ENCODE measurements around the gene CSF2.

CSF2 gene

GRCh38 chr5:132059043-132059695 lies 14.4 kb upstream of the CSF2 start:
- no peak for TF ChIP-seq POLR2A (IDR thresholded peaks at IDR 0.05; ENCODE audit: low read depth, low read length)
- DNase-seq (ENCODE audit: insufficient read length, low spot score), result no peak
- FAIRE-seq, result no peak

DNA sequence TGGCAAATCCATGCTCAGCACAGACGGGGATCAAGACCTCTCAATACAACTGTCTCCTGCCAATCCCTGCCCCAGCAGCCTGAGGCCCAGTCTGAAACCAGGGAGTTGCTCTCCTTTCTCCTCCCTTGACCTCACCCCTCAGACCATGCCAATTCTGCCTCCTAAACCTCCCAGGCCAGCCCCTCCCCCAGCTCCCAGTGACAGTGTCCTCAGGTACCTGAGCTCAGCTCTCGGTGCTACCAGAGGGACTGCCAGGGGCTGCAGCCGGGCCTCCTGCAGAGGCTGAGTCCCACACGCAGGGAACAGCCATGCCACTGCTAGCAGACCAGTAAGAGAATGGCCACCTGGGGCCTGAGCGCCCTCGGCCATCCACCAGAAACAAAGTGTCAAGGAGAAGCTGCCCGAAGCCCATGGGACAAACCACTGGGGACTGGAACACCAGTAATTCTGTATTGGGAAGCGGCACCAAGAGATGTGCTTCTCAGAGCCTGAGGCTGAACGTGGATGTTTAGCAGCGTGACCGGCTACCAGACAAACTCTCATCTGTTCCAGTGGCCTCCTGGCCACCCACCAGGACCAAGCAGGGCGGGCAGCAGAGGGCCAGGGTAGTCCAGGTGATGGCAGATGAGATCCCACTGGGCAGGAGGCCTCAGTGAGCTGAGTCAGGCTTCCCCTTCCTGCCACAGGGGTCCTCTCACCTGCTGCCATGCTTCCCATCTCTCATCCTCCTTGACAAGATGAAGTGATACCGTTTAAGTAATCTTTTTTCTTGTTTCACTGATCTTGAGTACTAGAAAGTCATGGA lies 13.7 kb upstream of the CSF2 start:
- FAIRE-seq, result no peak
- TF ChIP-seq POLR2A (IDR thresholded peaks at IDR 0.05; ENCODE audit: low read depth, low read length), result no peak
- no peak for DNase-seq (ENCODE audit: insufficient read length, low spot score)

DNA sequence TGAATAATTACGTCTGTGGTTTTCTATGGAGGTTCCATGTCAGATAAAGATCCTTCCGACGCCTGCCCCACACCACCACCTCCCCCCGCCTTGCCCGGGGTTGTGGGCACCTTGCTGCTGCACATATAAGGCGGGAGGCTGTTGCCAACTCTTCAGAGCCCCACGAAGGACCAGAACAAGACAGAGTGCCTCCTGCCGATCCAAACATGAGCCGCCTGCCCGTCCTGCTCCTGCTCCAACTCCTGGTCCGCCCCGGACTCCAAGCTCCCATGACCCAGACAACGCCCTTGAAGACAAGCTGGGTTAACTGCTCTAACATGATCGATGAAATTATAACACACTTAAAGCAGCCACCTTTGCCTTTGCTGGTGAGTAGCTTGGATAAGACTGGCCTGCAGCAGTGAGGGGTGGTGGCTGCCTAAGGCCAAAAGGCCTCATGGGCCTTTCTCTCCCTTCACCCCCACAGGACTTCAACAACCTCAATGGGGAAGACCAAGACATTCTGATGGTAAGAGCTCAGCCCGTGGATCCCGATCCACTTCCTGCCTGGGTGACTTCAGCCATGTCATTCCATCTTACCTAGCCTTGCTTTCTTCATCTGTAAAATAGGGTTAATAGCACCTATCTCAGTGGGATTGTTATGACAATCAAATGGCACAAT lies 13.0 kb upstream of the CSF2 start, which contains the start of gene IL3:
IL3 (plus strand) TSS at position 155 of the 661 bp plus-strand sequence; CDS start at position 207, 52 bp downstream.
- FAIRE-seq (no peak), DNase-seq (ENCODE audit: insufficient read length, low spot score) (no peak)
- no peak for TF ChIP-seq POLR2A (IDR thresholded peaks at IDR 0.05; ENCODE audit: low read depth, low read length)

DNA sequence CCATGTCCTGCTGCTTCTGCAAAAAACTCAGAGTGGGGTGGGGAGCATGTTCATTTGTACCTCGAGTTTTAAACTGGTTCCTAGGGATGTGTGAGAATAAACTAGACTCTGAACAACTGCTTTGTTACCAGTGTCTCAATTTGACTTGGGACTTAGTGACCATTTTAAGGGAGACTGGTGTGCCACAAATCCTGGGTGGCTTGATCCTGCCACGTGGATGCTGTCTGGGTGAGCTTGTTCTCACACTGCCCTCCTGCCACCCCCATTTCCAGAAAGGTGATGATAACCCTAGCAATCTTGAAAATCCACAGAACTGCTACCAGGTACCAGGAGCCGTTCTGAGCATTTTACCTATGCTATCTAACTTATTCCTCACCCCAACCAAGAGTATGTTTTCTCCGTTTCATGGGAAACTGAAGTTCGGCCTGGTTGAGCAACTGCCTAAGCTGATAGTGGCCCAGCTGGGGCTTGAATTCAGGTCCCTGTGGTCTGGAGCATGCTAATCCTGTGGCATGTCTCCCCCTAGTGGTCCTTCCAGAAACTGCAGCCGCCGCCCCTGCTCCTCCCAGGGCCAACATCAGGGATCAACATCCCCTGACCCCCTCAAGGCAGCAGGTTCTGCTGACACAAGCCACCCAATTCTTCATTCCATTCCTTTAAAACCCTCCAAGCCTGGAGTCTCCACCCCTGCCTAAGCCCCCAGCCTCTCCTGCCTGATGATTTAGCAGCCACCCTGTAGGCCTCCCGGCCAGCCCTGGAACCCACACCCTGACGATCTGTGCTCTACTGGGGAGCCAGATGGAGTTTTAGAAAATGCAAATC lies 10.3 kb upstream of the CSF2 start:
- FAIRE-seq (no peak), DNase-seq (ENCODE audit: insufficient read length, low spot score) (peak; percentile 70)
- TF ChIP-seq POLR2A (IDR thresholded peaks at IDR 0.05; ENCODE audit: low read depth, low read length), result no peak

- FAIRE-seq (no peak), DNase-seq (ENCODE audit: insufficient read length, low spot score) (no peak)
- no peak for TF ChIP-seq POLR2A (IDR thresholded peaks at IDR 0.05; ENCODE audit: low read depth, low read length)
Observed at GRCh38 chr5:132064140-132064539, 9.4 kb upstream of the CSF2 start.

DNA sequence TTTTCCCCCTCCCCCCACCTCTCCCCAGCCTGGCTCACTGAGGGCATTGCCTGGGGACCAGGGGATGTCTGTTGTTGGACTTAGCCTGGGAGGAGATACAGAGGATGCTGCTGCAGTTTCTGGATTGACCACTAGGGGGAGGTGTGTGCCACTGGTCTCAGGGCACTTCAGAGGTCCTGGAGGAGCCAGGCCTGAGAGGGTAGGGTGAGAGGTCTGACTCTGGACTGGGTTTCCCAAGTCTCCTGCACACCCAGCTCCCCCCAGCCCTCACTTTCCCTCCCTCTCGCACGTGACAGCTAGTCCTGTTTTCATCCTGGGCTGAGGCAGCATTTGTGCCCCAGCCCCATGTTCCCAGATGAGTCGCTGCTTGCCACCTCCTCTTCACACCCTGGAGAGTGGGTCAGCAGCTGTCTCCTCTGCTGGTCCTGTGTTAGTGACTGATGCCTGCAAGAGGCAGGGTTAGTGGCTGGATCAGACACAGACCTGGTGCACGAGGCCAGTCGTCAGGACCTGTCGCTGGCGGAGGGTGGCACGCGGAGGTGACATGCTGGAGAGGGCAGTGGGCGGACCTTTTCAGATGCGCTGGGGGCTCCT lies 8.8 kb upstream of the CSF2 start:
- no peak for FAIRE-seq
- TF ChIP-seq POLR2A (IDR thresholded peaks at IDR 0.05; ENCODE audit: low read depth, low read length), result no peak

DNA sequence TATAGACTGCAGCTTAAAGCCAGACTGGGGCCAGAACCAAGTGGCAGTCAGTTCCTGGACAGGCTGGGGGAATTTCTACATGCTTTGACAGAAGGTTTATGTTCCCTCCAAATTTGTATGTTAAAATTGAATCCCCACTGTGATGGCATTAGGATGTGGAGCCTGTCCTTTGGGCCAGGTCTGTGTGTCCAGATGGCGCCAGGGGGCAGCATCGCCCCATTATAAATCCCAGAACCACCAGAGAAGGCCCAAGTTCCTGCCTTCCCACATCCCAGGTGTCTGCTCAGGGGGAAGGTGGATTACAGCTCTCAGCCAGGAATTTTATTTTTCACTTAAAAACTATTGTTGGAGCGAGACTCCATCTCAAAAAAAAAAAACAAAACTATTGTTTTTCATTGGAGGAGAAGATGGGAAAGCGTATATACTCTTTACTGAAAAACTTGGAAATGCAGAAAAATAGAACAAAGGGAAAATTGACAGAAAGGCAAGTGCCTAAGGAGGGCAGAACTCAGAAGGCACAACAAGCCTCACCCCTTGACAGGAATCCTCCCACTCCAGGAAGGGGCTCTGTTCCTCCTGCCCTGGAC lies 8.1 kb upstream of the CSF2 start:
- no peak for TF ChIP-seq POLR2A (IDR thresholded peaks at IDR 0.05; ENCODE audit: low read depth, low read length)
- DNase-seq (ENCODE audit: insufficient read length, low spot score) (peak; percentile 78), FAIRE-seq (peak; percentile 15)

More for the DNA sequence above, 8.8 kb upstream of the CSF2 start:
- peak; percentile 86 for DNase-seq (ENCODE audit: insufficient read length, low spot score)

GRCh38 chr5:132065951-132066701 lies 7.5 kb upstream of the CSF2 start:
- no peak for DNase-seq (ENCODE audit: insufficient read length, low spot score)
- no peak for FAIRE-seq
- no peak for TF ChIP-seq POLR2A (IDR thresholded peaks at IDR 0.05; ENCODE audit: low read depth, low read length)

GRCh38 chr5:132066871-132067270 lies 6.7 kb upstream of the CSF2 start:
- DNase-seq (ENCODE audit: insufficient read length, low spot score) (no peak), FAIRE-seq (no peak)
- TF ChIP-seq POLR2A (IDR thresholded peaks at IDR 0.05; ENCODE audit: low read depth, low read length), result no peak

DNA sequence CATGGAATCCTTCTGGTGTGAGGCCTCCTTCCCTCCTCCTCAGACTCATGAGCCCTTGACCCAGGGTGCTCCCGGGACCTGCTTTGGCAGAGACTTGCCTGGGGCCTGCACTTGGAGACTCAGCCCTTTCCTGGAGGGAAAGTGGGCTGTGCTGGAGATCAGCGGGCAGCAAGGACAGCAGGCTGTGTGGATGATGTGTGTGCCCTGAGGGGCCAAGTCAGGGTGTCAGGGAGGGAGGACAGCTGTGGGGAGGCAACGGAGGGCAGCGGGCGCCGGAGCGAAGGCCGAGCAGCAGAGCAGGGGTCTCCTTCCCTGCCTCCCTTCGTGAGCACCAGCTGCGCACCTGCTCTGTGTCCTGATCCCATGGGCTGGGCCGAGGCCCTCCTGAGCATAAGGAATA lies 6.1 kb upstream of the CSF2 start:
- FAIRE-seq (no peak), DNase-seq (ENCODE audit: insufficient read length, low spot score) (no peak)
- no peak for TF ChIP-seq POLR2A (IDR thresholded peaks at IDR 0.05; ENCODE audit: low read depth, low read length)

GRCh38 chr5:132067941-132068808 lies 5.4 kb upstream of the CSF2 start:
- FAIRE-seq (no peak), DNase-seq (ENCODE audit: insufficient read length, low spot score) (no peak)
- TF ChIP-seq POLR2A (IDR thresholded peaks at IDR 0.05; ENCODE audit: low read depth, low read length), result no peak
